ENCODE measurements around the gene AFAP1. TPM values are rescaled to one million over a fixed set of nuclear protein-coding genes. Genes with fewer than 3 reads are reported as not detected.

AFAP1 gene
- total RNA-seq, 1 experiment from 2014 or later: 27.6 TPM

- H3K36me3 ChIP-seq (ENCODE audit: control insufficient read depth, insufficient read depth, low read length): no peaks in the 10 kb centered on the region; the same call in 1 of the 2 replicates
- H3K4me3 ChIP-seq (ENCODE audit: low read depth, low read length): no peak overlapping the region
- peak; percentile 85 to 89 for TF ChIP-seq CTCF (IDR thresholded peaks at IDR 0.05; ENCODE audit: insufficient read depth in 1 of 2, low read depth in 1 of 2, low read length in 1 of 2, severe bottlenecking in 1 of 2, unreplicated experiment in 1 of 2)
- peaks cover 57% of the 10 kb centered on the region for H3K36me3 Mint-ChIP-seq (ENCODE audit: insufficient read depth, unreplicated experiment)
- POLR2A ChIA-PET: no interaction called here
- CTCF ChIA-PET: interaction anchor here (0.6 to 1.7 kb wide), 21 partner anchors 8 to 641 kb away, joined by 3 to 19 read pairs (median 4); partner anchors contain the start of gene AFAP1
- no peaks in the 10 kb centered on the region for H3K27me3 ChIP-seq (replicated peaks; ENCODE audit: control insufficient read depth, insufficient read depth, low read length)
- intact Hi-C loops (cut with micrococcal nuclease; ENCODE audit: unreplicated experiment): loop anchor here (1.0 kb wide), 2 partner anchors 32 to 41 kb away; no protein-coding TSS in a partner anchor
- H3K4me3 Mint-ChIP-seq (ENCODE audit: unreplicated experiment): no peak overlapping the region
- H3K4me1 ChIP-seq: peaks cover 18% of the 10 kb centered on the region
- no peaks in the 10 kb centered on the region for H3K9me3 ChIP-seq
- H3K9me3 Mint-ChIP-seq (ENCODE audit: unreplicated experiment): no peaks in the 10 kb centered on the region
- BruUV-seq (replicated peaks): no TSS peak
- peak; percentile 70 to 85 for DNase-seq
- H3K27me3 Mint-ChIP-seq (ENCODE audit: insufficient read depth, unreplicated experiment): no peaks in the 10 kb centered on the region
- peaks cover 22% of the 10 kb centered on the region for H3K4me1 Mint-ChIP-seq (ENCODE audit: low read depth, unreplicated experiment)
- H3K27ac Mint-ChIP-seq (ENCODE audit: unreplicated experiment): no peak overlapping the region
Observed at GRCh38 chr4:7802093-7802726, 137.5 kb downstream of the AFAP1 start.

- Mint-ChIP-seq H3K27me3 (ENCODE audit: insufficient read depth, unreplicated experiment) (no peaks in the 10 kb centered on the region), H3K4me3 (ENCODE audit: unreplicated experiment) (no peak overlapping the region), H3K4me1 (ENCODE audit: low read depth, unreplicated experiment) (peaks cover 22% of the 10 kb centered on the region), H3K9me3 (ENCODE audit: unreplicated experiment) (no peaks in the 10 kb centered on the region), H3K27ac (ENCODE audit: unreplicated experiment) (no peak overlapping the region), H3K36me3 (ENCODE audit: insufficient read depth, unreplicated experiment) (peaks cover 57% of the 10 kb centered on the region)
- BruUV-seq (replicated peaks): no TSS peak
- ChIA-PET CTCF (interaction anchor here (0.7 to 1.7 kb wide), 16 partner anchors 9 to 612 kb away, joined by 3 to 19 read pairs (median 4); partner anchors contain the start of gene AFAP1), POLR2A (no interaction called here)
- Histone ChIP-seq H3K4me3 (ENCODE audit: low read depth, low read length) (no peak overlapping the region), H3K36me3 (ENCODE audit: control insufficient read depth, insufficient read depth, low read length) (no peaks in the 10 kb centered on the region; the same call in 1 of the 2 replicates), H3K4me1 (peaks cover 16% of the 10 kb centered on the region), H3K9me3 (no peaks in the 10 kb centered on the region), H3K27me3 (replicated peaks; ENCODE audit: control insufficient read depth, insufficient read depth, low read length) (no peaks in the 10 kb centered on the region)
- DNase-seq: no peak
- TF ChIP-seq CTCF (IDR thresholded peaks at IDR 0.05; ENCODE audit: insufficient read depth in 1 of 2, low read depth in 1 of 2, low read length in 1 of 2, severe bottlenecking in 1 of 2, unreplicated experiment in 1 of 2): no peak
- intact Hi-C loops (cut with micrococcal nuclease; ENCODE audit: unreplicated experiment): loop anchor here (1.0 kb wide), 2 partner anchors 31 to 40 kb away; no protein-coding TSS in a partner anchor
Observed at GRCh38 chr4:7801641-7802040, 138.0 kb downstream of the AFAP1 start.

- Mint-ChIP-seq H3K9me3 (ENCODE audit: unreplicated experiment) (no peaks in the 10 kb centered on the region), H3K27ac (ENCODE audit: unreplicated experiment) (no peak overlapping the region), H3K27me3 (ENCODE audit: insufficient read depth, unreplicated experiment) (no peaks in the 10 kb centered on the region), H3K4me3 (ENCODE audit: unreplicated experiment) (no peak overlapping the region), H3K4me1 (ENCODE audit: low read depth, unreplicated experiment) (peaks cover 21% of the 10 kb centered on the region), H3K36me3 (ENCODE audit: insufficient read depth, unreplicated experiment) (peaks cover 63% of the 10 kb centered on the region)
- TF ChIP-seq CTCF (IDR thresholded peaks at IDR 0.05; ENCODE audit: insufficient read depth in 1 of 2, low read depth in 1 of 2, low read length in 1 of 2, severe bottlenecking in 1 of 2, unreplicated experiment in 1 of 2): no peak
- ChIA-PET POLR2A (no interaction called here), CTCF (interaction anchor here (0.6 to 1.7 kb wide), 2 partner anchors 30 to 99 kb away, joined by 9 to 19 read pairs; no protein-coding TSS in a partner anchor)
- H3K36me3 ChIP-seq (ENCODE audit: control insufficient read depth, insufficient read depth, low read length): no peaks in the 10 kb centered on the region; the same call in 1 of the 2 replicates
- H3K4me3 ChIP-seq (ENCODE audit: low read depth, low read length): no peak overlapping the region
- H3K9me3 ChIP-seq: no peaks in the 10 kb centered on the region
- no peak for DNase-seq
- H3K4me1 ChIP-seq: peaks cover 10% of the 10 kb centered on the region
- H3K27me3 ChIP-seq (replicated peaks; ENCODE audit: control insufficient read depth, insufficient read depth, low read length): no peaks in the 10 kb centered on the region
- intact Hi-C loops (cut with micrococcal nuclease; ENCODE audit: unreplicated experiment): no loop called here
- BruUV-seq (replicated peaks): no TSS peak
Observed at GRCh38 chr4:7801001-7801400, 138.7 kb downstream of the AFAP1 start.

Measured in Caco-2 (cell line).